NCI-H187 treated with DMSO at 0.1 percent for 48 hours (cell line): Measurements from ENCODE around the gene LHX6.

Experiments used
- DNase-seq: peaks from one replicate; lab custom pipeline; 2025; lab: John Stamatoyannopoulos, UW

The LHX6 gene

GRCh38 chr9:122234022-122234748 lies 5.4 kb upstream of the LHX6 start:
- no peak for DNase-seq

- DNase-seq, result no peak
These were observed 4.1 kb upstream of the LHX6 start for GRCh38 chr9:122232796-122233306.

DNA sequence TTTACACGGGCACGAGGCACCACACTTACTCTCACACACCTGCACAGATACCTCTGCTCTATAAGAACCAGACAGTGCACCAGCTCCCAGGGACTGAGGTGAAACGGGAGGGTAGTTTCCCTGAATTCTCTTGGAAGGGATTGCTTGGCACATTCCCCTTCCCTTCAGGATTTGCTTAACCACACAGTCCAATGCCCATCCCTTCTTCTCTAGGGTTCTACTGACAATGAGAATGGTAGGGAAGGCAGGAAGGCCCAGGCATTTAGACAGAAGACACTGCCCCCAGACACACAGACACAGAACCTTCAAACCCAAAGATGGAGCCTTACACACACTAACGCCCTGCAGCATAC lies 704 bp upstream of the LHX6 start:
- no peak for DNase-seq

GRCh38 chr9:122228191-122228567 lies 578 bp downstream of the LHX6 start:
- no peak for DNase-seq

DNA sequence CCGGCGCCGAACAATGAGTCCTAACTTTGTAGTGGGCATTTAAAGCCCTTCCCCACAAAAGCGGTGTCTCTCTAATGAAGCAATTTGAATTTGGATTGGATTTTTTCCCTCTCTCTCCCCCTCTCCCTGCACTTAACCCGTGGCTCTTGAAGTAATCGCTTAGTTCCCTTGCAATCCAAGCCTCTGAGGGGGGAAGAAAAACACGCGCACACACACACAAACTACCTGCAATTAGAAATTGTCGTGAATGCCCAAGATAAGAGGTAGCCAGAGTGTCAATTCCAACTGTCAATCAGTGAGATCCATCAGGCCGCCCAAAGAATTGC lies 1.2 kb downstream of the LHX6 start:
- DNase-seq, result no peak

GRCh38 chr9:122226758-122227574 lies 1.8 kb downstream of the LHX6 start:
- no peak for DNase-seq

DNA sequence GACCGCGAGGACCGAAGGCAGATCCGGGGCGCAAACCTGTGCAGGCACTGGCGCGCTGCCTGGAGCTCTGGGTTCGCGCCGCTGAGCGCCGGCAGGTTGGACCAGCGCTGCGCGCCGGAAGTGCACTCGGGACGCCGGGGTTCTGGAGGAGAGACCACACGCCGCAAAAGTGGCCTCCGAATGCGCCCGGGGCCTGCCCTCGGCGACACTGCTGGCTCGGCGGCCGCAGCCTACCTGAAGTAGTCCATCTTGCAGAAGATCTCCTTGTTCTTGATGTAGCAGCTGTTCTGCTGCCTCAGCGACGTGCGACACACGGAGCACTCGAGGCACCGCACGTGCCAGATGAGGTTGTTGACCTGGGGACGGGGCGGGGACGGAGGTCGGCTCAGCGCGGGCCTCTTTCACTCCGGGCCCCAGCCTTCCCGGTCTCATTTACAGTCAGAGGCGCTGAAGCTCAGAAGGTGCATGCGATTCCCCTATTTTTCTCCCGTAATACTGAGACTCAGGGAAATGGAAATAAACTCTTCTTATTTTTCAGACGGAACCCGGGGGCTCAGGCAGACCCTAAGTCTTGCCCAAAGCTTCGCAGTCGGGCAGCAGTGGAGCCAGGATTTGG lies 2.5 kb downstream of the LHX6 start:
- DNase-seq, result no peak

DNA sequence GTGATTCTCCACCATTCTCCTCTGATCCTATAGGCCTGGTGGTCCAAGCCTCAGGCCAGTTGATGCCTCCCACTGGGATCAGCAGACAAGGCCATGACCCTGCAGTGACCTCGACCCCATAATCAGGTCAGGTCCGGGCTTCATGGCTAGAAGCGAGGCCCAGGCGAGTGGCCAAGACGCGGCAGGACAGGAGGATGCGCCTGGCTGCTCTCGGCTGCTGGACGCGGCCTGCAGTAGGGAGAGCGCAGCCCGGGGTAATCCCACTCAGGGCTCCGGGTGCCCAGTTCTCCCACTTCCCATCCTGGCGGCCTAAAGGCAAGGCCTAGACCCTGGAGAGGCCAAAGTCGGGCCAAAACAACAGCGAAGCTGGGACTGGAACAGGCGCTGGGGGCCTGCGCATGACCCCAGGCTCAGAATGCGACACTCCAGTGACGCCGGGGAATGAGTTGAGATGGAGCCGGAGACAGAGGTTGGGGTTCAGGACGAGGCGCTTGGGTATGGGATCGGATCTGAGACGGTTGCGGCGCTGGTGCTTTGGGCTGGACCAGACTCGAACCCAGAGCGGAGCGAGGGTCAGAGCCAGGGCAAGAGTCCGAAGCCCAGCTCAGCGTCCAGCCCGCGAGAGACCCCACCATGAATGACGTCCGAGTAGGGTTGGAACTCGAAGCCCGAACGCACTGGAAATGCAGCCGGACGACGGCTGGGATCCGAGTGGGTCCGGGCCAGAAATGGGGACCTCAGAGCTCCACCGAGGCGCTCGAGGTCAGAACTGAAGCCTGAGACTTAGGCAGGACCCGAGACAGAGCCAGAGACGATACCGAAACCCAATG lies 3.2 kb downstream of the LHX6 start:
- DNase-seq, result no peak

DNA sequence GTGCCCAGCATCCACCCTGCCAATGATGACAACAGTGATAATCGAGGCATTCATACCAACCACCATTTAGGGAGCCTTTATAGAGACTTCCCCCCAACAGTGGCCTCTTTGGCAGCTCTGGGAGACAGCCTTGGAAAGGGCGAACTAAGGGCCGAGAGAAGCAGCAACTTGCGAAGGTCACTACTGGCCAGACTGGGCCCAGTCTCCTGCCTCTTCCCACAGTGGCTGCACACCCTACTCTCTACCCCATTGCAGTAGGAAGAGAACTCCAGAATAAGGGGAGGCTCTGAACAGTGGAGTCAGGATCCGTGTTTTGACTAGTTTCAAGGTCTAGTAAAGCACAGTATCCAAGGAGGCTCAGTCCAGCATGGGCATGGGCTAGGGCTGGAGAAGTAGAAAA lies 5.3 kb downstream of the LHX6 start:
- no peak for DNase-seq

DNA sequence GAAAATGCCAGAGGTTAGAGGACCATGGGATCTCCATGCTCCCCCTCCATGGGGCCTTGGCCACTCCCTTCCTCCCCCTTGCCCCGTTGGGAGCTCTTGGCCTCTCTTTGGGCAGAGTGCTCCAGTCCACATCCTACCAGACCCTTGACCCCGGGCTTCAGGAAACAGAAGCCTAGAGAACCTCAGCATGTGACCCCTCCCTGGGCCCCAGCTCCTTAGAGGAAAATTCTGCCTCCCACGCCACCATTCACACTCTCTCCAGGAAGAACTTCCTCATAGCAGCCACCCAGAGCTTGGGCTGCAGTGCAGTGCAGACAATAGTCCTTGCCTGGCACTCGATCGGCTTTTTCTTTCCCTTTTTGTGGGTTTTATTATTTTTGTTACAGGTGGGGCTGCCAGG lies 6.0 kb downstream of the LHX6 start:
- DNase-seq, result no peak

DNA sequence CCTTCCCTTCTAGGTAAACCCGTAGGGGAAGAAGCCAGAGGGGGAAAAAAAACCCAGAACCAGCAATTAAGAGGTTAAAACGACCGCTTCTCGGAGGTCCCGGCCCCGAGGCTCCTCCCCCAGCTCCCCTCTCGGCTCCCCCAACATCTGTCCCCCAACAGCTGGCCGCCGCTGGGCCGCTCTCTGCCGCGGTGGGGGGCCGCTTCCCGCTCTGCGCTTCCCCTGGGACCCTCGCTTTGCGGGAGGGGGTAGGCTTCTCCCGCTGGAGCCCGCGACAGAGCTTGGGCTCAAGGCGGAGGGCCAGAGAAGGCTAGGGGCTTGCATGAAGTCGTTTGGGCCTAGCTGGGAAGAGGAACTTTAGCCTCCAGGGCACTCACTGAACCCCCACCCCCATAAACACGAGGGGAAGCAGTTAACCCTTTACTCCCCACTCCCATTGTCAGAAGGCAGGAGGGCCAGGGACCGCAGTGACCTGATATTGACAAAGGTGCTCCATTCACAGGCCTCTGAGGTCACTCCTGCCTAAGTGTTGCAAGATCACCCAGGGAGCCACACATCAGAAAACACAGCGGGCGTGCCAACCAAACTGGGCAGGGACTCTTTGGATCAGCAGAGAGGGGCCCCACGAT lies 7.5 kb downstream of the LHX6 start:
- no peak for DNase-seq

DNA sequence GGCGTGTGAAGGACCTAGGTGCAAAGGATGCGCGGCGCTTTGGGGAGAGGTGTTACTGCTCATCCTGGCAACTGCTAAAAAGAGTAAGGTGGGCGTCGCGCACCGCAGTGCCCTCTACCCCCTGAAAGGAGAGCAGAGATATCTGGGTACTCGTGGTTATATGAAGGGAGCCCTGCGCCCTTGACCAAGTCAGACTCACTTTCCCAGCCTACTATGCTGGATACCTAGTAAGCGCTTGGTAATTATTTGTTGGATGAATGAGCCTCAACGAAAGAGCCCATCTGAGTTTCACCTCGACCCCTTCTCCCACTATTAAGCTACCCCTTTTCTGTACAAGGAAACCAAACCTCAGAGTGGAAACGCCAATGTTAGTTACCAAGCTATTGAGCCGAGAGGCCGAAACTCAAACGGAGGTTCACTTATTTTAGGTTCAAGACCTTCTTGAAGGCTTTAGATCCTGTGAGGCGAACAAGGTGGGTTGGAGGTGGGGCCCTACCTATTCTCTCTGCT lies 8.0 kb downstream of the LHX6 start:
- DNase-seq, result no peak

DNA sequence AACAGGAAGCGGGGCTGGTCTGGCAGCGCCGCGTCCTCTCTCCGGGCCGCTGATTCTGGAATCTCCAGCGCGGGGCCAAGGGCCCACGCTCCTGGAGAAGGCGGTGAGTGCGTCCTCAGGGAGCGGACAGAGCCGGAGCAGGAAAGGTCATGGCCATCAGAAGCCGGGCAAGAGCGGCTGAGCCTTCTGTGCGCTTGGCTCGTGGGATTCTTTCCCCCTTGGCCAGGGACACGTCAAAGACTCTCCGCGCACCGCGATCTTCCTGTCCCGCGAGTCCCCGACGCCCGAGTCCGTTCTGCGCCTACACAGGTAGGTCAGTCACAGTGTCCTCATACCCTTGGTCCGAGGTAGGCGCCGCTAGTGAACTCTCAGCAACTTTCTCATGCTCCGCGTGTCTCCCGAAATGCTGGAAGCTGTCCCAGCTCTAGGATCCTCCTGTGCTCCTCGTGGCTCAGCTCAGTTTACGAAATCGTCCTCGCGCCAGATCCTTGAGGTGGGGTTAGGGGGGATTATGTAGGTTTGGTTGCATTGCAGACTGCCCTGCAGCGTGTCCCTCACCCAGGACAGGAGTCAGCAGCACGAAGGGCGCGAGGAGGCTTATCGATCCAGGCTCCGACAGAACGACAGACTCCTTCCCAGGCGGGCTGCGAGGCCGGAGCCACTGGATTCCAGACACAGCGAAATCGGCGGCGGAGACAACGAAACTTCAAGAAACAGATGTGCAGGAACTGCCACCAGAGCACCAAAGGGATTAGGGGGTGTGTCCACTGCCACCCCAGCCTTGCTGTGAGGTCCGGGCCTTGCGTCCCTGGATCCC lies 8.7 kb downstream of the LHX6 start:
- no peak for DNase-seq

GRCh38 chr9:122218935-122219855 lies 9.6 kb downstream of the LHX6 start:
- DNase-seq, result no peak

DNA sequence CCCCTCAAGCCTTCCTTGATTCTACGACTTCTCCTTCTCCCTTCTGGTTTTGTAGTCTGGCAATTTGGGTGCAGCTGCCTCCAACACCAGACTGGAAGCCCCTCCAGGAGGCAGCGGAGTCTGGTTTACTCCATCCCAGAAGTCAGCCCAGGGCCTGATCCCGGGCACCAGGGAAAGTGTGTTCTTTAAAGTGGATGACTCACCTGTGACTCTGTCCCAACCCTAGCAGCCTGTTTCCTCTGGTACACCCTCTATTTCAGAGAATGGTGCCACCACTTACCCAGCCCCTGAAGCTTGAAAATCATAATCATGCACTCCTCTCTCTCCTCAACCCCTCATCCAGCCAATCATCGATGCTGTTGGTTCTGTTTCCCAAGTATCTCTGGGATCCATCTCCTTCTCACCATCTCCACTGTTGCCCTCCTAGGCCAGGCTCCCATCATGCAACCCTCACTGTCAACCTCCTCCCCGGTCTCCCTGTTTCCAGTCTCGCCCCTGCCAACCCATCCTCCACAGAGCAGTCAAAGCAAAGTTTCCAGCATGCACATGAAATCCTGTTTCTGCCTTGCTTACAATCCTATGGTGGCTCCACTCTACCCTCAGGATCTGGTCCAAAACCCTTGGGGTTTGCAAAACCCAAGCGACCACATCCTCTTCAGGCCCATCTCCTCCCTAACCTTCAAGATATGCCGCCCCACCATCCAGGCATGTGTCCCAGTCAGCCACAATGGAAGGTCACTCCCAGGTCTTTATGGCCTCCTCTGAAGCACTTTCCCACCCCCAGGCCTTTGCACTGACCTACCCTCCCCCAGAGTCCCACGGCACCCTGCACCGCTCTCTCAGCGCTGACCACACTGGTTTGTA lies 10.5 kb downstream of the LHX6 start:
- no peak for DNase-seq

DNA sequence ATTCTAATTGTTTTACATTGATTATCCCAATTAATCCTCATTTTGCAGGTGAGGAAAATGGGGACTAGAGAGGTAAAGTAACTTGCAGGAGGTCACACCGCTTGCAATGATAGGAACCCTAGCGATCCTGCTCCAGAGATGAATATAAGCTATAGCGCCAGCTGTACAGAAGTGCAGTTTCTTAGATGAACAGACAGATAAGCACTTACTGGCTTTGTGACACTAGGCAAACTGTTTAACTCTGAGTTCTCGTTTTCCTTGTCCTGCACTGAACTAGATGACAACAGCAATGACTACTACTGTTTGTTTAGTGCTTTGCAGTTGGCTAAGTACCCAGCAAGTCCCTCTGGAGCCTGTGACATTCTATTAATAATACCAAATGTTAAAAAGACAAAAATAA lies 11.1 kb downstream of the LHX6 start:
- DNase-seq, result no peak

GRCh38 chr9:122216798-122217418 lies 11.8 kb downstream of the LHX6 start:
- no peak for DNase-seq

GRCh38 chr9:122216138-122216797 lies 12.5 kb downstream of the LHX6 start:
- DNase-seq, result no peak
